GM18873 (cell line): Measurements from ENCODE around the gene EDIL3.

Experiments used
- ATAC-seq: cut with Tn5 transposase; IDR thresholded peaks from one replicate; pipeline ENCODE4 v1.9.1; 2021; ENCODE audit warnings: mild to moderate bottlenecking, moderate library complexity, moderate number of reproducible peaks; ENCODE audit not compliant: unreplicated experiment, low FRiP score

Gene EDIL3

DNA sequence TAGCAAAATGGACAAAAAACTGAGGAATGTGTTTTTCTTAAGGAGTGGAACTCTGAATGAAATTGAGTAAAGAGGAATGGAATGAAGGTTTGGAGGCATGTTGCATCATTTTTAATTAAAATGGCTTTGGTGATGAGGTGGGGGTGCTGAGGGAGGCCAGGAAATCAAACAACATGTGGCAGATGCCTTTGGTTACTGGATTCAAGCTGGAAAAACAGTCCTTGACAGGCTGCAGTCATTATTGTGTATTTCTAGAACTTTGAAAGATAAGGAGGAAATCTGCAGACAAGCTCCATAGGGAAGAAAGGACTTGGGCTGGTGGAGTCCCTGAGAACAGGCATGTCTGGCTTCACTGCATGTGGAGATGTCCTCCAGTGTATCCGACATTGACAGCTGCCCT is 460.5 kb downstream of the EDIL3 start:
- ATAC-seq, result no peak

DNA sequence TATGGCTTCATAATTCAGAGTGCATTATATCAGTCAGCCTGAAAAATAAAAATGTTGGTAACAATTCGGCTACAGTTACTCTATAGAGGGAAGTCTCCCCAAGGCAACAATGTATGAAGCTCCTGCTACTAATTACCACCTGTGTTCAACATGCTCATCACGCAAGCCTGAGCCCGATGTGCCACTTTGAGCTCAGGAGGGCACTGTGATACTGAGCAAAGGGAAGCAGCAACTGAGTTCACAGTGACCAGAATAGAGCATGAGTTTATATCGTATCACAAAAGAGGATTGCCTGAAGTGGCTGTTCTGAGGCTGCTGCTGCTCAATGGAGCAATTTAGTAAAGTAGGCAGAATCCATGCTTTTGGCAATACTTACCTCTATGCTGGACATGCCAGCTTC is 462.0 kb downstream of the EDIL3 start:
- ATAC-seq, result no peak

DNA sequence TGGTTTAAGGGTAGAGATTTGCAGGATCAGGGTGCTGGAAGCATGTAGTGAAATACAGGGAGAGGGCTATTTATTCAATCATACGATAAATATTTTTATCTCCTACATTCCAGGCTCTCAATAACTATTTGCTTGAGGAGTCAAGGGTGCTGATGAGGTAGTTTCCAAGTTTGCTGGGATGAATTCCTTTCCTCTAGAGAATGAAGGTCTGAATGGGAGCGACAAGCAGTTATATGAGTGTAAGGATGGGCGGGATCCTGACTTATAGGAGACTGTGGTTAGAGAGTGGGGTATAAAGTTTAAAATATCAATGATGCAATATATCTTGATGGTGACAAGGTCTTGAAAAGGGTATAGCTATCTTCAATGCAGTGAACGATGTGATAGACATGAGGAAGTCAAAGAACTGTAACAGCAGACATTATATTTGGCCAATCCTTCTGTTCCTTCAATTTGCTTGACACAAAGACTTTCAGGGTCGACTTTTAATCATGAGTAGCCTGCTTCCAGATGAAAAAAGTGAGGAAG is 462.9 kb downstream of the EDIL3 start:
- no peak for ATAC-seq

DNA sequence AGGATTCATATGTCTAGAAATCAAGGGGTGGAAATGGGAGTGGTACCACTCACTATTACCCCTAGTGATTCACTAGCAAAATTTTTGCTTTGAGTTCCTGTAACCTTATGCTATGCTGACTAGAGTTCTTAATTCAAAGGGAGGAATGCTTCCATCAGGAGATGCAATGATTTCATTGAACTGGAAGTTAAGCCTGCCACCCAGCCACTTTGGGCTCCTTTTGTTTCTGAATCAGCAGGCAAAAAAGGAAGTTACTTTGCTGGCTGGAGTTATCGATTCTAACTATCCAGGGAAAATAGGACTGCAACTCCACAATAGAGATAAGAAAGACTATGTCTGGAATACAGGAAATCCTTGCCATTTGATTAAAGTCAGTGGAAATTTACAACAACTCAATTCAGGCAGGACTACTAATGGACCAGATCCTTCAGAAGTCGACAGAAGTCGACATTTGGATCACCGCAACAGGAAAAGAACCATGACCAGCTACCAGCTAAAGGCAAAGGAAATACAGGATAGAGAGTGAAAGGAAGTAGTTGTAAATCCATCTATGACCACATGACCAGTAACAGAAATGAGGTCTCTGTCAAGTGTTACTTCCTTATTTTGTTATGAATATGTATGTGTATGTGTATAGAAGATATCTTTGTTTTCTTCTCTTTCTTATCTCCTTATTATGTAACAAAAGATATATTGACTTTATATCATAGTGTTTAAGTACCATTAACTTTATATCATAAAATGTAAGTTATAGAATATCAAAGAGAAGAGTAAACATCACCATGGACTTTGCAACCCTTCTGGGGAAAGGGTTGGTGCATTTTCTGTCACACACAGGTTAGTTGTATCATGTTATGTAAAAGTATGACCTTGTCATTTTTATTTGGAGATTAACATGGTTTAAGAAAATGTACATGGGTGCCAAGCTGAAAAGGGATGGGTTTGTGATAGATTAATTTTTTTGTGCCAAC is 465.3 kb downstream of the EDIL3 start:
- no peak for ATAC-seq

DNA sequence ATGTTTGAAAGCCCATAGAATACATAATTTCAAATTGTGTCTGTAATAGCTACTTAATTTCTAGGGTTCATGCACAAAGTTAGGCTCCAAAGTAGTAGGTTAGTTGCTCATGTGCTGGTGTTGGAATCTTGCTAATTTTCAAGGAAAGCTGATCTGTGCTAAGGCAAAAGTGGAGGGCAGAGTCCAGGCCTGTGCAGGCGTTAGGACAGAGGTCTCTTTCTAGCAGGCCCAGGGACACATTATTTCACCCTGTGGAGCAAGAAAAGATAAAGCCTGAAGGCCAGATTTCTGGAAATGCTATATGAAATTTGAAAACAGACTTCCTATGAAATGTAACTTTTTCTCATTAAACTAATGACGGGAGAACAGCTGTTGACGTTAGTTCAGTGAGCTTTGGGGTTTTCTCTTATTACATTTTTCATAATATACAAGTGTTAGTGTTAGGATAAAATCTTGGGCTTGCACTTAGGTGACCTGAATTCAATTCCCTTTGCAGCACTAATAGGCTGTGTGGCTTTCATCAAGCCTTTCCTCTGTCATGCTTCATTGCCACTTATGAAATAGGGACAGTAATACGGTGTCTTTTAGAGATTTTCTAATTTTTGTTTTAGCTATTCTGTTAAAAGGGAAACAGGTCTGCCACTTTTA is 467.3 kb downstream of the EDIL3 start:
- no peak for ATAC-seq

DNA sequence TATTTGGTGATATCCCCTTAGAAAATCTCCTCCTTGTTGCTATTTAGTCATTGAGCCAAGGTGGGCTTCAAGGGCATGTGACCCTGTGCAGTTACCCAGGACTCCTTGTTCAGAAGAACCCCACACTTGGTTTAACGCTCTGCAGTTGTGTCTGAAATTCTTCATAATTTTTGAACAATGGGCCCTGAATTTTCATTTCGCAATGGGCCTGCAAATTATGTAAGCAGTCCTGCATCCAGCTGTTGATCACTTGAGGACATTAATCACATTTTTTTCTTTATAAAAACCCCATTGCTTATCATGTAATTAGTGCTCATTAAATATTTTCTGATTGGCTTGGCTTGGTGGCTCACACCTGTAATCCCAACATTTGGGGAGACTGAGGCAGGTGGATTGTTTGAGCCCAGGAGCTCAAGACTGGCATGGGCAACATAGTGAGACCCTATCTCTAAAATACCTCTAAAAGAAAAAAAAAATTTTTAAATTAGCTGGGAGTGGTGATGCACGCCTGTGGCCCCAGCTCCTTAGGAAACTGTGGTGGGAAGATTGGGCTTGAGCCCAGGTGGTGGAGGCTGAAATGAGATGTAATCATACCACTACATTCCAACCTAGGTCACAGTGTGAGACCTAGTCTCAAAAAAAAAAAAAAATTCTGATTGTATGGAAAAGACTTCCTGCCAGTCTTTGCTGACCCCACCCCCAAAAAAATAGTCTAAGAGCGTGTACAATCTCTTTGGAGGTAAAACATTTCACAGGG is 469.8 kb downstream of the EDIL3 start:
- no peak for ATAC-seq

DNA sequence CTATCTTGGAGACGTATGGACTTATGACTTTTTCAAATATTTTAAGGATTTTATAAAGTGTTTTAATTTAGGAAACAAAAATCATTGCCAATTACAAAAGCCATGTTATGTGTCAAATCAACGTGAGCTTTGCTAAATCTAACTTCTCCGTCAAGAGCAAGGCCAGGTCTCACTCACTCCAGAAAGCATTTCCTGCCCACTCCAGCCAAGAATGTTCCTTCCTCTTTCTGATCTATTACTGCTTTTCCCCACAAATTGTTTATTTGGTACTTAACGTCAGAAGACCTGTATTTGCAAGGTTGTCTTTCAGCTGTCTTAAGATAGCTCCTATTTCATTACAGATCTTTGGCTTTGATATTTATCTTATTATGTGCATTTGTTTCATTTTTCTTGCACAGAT is 470.5 kb downstream of the EDIL3 start:
- no peak for ATAC-seq

DNA sequence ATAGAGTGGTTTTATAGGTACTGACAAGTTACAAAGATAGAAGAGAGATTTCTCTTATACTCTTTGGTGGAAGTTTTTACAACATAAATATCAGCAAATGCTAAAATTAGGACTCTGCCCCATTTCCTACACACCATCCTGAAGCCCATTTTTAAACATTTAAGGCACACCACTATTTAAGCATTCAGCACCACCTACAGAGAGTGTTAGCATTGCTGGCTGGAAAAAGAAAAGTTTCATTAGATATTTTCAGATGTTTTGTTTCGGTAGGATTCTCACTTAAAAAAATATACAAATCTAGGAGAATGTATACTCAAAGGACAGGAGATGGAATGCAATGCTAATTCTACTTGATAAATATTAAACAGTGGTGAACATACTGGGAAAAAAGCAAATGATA is 471.1 kb downstream of the EDIL3 start:
- no peak for ATAC-seq

DNA sequence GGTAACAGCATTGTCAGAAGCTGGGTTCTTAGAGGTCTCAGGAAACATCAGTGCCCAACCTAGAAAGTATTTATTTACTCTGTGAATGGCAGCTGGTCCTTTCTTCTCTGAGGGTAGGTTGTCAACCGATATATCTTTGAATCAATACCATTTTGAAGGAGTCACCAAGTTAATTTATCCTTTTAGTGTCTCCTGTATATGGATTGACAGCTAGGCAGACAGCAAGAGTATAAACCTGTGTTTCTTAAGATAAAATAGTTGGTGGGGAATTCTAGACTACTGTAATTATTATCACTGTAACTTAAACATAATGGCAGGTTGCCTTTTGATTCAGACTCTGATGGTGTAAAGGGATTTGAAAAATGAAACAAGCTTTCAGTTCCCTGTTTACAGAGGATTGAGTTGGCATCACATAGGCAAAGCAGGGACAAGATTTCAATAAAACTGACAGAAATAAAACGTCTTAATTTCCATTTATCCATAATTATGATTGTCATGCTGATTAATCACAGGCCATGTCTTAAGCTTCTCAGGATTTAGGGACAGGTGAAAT is 473.2 kb downstream of the EDIL3 start:
- ATAC-seq, result no peak

DNA sequence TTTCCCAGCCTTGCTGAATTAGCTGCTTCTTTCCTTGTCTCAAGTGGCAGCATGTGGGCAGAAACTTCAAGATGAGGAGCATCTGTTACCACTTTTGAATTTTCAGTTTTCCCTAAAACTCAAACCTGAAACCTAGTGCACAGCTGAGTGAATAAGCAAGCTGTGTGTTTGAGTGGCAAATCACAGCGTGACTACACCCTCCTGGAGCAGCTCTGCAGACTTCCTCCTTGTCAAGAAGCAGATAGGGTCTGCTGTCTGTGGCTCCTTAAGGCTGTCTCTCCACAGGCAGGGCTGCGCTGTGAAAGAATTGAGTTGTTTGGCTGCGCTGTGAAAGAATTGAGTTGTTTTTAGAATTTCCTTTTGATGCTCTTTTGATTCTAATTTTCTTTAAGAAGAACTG is 484.4 kb downstream of the EDIL3 start:
- ATAC-seq, result no peak

DNA sequence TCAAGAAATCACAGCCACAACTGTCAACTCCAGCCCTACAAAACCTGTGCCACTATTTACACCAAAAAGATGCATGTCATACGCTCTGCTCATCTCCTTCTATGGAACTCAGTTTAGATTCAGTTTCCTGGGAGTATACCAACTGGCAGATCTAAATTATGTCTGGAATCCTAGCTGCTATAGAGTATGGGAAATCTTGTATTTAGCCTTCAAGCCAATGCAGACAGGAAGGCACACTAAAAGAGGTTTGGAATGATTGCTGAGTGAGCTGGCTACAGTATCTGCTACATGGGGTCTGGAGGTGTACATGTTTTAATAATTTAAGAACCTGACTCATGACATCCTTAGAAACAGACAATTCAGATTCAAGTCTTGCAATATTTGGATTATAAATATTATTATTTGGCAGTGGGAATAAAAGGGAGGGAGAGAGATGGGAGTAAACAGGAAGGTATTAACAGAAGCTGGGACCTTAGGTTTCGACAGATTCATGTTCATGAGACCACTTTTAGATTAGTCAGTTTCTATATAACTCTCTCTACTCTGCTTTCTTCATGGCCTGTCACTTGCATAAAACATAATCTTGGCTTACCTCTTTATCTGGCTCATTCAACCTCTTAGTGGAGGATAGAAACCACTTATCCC is 485.2 kb downstream of the EDIL3 start:
- no peak for ATAC-seq

DNA sequence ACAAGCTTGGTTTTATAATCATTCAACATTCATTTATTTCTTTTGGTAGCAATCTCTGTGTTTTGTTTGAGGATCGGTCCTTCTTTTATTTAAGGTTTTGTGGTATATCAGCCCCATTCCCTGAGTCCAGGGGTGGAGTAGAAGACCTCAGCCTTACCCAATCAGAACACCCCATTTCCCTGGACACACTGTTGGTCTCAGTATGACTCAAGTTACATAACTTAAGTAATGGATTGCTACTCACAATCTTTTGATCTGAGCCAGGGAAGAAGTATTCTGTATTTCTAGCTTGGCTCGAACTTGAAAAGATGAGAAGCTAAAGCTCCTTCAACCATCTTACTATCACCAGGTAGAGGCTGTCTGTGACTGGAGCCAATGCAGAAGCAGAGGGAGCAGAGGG is 488.8 kb downstream of the EDIL3 start:
- no peak for ATAC-seq

DNA sequence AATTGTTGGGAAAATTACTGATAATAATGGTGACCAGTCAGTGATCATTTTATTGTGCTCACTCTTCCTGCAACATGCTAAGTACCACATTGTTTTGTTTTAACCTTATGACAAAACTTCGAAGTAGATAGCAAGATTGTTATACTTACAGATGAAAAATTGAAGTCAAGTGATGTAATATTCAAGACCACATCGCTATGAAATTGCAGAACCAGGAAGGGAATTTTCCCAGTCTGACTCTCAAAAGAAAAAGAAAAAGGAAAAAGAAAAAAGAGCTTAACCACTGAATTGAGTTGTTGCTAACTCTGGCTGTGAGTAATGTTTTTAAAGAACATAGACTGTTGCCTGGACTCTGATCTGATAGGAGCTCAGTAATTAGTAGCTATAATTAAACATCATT is 493.4 kb downstream of the EDIL3 start:
- no peak for ATAC-seq
